Activated T-cell treated with anti-CD3 and anti-CD28 coated beads for 24 hours (primary cell): ENCODE results near the gene TBX3.

ENCODE experiments used
- DNase-seq: peaks from one replicate; pipeline ENCODE4 v3.0.0-alpha.2; 2020; ENCODE audit warnings: low read depth

Gene TBX3

DNA sequence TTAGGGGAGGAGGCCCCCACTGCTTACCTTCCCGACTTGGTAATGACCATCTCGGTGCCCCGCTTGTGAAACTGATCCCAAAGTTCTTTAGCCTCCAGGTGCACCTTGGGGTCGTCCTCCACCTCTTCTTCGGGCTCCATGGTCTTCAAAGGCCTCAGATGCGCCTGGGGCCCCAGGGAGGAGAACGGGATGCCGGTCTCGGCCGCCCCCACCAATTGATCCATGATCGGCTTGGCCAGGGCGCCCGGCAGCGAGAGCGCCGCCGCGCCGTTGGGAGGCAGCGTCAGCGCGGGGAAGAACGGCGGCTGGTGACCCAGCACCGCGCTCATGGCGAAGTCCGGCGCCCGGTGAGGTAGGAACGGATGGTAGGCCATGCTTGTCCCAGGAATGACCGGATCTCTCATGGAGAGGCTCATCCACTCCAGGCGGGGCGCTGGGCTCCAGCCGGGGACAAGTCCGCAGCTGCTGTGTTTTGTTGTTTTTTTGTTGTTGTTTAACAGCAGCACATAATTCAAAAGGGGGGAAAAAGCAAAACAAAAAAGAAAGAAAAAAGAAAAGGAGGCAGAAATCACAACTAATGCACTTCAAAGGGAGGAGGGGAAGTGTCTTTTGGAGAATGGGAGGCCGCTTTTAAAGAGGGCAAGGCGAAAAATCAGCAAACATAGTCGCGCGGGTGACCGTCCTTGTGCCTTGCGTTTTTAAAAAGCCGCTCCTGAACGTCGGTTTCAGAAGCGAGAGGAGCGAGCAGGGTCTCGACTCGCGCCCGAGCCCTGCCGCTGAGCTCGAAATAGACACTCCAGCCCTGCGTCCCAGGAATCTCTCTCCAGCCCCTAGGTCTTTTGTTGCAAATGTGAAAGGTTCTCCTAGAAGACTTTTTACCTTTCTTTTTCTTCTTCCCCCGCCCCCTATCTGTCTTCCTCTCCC lies 928 bp downstream of the TBX3 start:
- DNase-seq = no peak

DNA sequence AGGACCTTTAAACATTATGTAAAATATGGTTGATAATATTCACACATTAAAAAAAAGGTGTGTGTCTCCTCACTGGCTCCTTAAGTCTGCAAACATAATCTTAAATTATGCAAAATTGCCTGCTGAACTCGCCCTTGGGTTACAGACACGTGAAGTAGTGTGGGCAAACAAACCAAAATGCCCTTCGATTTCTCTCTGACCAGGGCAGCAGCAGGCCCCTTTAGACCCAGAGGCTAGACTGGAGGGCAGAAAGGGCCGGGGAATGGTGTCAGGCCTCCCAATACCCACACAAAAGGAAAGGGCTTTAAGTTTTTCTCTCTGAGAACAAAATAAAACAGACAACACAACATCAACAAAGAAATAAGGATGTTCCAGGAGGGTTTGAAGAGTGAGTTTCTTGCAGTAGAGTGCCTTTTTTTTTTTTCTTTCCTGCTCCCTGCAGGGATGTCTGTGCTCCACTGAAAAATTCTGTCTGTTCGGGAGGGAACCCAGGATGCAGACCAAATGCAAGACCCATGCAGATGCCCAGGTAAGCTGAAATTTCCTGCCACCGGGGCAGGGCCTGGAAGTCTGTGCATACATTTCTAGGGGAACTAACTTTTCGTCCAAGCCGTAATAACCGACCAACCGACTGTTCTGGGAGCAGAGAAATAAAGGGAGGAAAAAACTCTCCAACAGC lies 1.7 kb downstream of the TBX3 start:
- no peak for DNase-seq

DNA sequence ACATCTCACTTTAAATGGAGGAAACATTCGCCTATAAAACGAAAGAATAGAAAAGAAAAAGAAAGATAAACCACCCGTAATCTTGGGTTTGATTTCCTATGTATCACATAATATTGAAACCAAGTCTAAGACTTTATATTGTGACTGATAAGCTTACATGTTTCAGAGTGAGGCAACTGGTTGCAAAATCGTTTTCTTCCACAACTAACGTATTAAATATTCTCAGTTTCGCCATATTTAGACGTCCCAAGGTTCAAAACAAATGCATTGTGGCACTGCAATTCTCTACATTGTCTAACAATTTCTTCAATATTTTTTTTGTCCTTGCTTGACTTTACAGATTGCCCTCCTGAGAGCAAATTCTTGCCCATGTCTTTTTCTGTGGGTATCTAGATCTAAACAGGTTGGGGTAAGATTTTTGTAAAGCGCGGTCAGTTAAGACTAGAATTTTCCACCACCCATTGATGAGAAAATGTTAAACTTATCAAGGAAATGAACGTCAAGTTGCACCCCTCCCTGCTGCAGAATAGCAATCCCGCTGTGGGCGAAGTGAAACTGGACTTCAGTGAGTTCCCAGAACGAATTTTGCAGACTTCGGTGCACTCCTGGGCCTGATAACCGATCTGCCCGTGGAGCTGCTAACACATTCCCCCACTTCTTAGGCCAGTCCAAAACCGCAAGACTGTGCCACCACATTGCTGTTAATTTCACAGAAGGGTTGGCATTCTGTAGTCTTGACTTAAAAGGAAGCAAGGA lies 2.7 kb downstream of the TBX3 start:
- no peak for DNase-seq

DNA sequence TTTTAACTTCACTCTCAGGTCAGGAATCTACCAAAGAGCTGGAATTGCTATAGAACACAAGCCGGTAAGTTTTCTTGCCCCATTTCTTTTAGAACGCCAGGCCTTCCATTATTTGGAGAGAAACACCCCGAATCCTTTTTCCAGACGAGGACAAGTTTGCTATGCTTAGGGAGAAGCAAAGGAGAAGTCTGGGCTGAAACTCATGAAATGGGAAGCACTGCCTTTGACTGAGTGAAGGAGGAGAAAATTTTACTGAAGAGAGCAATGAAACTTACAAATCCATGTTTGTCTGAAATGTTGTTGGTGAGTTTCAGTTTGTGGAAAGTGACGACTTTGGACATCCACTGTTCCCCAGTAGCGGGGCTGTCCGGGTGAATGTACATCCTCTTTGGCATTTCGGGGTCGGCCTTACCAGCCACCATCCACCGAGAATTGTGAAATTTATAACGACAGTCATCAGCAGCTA lies 3.3 kb downstream of the TBX3 start:
- no peak for DNase-seq

DNA sequence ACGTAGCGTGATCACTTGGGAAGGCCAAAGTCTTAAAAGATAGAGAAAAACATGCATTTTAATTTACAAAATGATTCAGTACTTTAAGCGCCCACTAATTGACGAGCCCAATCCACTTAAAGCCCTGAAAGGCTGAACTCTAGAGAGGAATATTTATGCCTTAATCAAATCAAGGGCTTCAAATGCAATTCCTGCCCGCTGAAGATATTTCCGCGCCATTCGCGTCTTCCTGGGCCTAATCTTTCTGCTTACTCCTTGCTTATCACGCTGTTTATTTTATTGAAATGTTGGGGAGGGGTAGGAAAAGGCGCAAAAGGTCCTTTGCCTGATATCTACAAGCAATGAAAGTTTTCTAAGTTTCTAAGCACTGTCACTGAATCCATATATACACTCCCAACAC lies 4.0 kb downstream of the TBX3 start:
- no peak for DNase-seq

DNA sequence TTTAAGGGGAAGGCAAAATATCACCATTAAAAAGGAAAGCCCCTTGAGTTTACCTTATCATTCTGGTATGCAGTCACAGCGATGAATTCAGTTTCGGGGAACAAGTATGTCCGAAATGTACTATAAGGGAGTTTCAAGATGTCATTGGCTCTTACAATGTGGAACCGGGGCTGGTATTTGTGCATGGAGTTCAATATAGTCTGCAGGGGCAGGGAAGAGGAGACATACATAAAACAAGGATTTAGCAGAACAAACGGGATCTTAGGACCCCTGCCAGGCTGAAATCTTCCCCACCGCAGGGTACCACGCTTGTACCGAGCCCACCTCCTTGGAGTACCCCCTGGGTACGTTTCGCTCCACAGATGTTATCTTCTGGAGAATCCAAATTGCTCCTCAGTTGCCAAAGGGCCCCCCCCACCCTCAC lies 4.5 kb downstream of the TBX3 start:
- no peak for DNase-seq

DNA sequence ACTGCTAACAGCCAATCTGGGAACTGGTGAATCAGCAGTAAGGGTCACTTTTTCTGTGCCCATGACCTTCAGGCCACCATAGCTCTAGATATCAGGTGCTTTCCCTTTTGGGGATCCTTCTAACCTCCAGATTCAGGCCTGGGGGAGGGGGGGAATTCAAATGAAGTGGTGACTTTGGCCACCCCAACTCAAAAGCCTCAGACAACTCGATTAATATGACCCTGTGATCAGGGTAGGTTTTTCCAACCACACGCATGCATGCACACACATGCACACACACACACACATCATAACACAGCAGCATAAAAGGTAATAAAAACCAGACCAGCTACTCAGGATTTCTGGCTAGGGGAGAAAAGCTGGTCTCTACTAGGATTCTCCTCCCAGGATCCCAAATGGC lies 5.3 kb downstream of the TBX3 start:
- DNase-seq = no peak

DNA sequence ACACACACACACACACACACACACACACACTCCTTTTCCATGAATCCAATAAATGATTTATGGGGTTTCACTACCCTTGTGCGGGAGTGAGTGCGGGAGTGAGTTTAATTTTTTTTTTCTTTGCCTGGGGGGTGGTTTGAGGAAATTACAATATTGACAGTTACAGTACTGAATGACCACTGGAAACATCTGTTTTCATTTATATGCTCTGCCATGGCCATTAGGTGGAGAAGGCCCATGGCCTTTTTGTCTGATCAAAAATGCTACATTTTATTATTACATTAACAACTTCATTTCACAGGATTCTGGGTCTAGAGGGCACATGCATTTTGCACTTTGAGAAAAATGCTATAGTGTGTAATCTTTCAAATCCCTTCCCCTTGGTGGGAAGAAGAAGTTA lies 5.9 kb downstream of the TBX3 start:
- no peak for DNase-seq

DNA sequence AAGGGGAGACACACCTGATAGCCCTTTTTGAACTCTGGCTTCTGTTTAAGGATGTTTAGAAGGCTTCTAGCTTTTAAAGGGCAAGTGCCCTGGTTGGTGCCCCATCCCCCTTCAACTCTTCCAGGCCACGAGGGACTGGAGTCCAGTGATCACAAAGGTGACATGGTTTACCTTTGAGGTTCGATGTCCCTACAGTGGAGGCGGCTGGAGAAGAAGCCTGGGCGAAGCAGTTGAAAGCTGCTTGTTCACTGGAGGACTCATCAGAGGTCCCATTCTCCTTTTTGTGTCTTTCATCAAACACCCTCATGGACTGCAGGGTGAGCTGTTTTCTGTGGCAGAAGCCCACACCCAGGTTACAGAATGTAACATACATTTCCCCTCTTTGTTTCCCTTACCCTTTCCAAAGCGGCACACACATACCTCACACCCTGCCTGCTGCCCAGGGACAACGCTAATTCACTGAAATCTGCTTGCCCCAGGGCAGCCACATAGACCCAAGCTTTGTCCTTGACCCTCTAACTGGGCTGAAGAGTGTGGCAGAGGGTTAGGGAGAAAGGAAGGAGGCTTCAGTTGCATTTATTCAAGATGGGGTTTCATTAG lies 7.7 kb downstream of the TBX3 start:
- no peak for DNase-seq

DNA sequence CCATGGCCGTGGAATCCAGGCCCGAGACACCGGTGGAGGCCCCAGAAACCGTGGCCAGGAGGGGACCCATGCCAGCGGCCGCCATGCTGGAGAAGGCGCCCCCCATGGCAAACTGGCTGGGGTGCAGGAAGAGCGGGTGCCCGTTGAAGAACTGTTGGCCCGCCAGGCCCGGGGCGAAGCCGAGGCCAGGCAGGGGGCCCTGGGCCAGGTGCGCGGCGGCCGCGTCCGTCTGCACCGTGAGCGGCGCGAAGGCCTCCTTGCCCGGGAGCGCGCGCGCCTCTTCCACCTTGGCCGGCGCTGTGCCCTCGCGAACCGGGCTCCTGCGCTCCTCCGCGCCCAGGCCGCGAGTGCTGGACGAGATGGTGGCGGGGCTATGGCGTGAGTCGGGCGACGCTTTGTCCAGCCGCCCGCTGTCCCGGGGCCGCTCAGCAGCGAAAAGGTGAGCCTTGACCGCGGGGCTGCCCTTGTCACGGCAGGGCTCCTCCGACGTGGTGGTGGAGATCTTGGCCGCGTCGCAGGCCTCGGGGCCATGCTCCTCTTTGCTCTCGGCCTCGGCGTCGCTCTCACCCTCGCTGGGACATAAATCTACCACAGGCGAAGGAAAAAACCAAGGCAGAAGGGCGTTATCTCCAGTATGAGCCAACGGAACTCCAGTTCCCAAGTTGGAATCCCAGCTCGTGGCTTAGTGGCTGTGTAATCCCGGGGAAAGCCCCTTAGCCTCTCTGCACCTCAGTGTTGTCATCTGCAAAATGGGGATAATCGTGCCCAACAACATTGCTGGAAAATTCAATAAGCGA lies 9.5 kb downstream of the TBX3 start:
- no peak for DNase-seq

DNA sequence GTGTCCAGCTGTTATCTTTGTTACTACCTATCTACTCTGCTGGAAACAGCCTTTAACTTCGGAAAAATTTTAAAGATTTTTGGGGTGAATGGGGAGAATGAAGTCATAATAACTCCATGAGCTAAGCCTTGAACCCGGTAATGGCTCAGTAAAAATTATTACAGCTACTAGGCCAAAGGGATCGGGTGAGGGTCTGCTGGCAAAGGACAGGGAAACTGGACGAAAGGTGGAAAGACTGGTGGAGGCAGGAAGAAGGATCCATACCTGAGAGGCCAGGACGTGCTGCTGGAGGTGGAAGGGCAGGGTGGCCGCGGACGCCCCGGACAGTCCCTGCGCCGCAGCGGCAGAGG lies 10.1 kb downstream of the TBX3 start:
- no peak for DNase-seq

DNA sequence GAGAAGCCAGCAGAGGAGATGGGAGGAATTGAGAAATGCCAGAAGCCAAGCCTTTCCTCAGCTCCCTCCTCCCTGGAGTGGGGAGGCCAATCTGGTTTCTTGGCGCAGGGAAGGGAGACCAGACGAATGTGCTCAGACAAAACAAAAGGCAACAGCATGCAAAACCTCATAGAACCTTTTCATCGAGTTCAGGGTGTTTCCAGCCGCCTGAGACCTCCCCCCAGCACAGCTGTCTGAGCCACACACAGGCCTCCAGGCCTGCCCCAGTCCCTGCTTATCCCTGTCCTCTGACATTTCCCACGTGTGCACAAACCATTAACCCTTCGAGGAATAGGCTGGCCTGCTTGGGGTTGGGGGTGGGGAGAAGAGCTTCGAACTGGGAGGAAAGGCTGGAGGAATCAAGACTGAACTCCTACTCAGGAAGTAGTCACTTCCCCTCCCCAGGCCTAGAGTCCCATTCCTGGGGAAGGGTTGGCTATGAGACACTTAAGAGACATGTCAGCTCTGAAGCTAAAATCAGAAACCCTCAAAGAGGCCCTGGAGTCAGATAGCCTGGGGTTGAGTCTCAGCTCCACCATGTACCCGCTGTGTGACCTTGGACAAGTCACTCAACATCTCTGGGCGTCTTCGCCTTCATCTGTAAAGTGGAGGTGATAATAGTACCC lies 10.7 kb downstream of the TBX3 start:
- no peak for DNase-seq

DNA sequence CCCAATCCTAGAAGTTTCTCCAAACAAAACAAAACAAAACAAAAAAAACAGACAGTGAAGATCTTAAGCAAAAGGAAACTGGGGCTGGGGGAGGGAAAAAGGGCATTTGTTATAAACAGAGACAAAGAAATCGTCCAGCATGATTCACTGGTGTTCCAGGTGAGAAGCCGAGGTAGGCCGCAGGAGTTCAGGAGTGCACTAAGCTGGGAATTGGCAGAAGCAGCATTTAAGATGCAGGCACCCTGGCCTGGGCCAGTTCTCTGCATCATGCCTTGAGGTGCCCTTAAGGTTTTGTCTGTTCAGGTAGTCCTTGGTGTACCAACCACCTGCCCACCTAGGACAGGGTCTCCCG lies 11.2 kb downstream of the TBX3 start:
- no peak for DNase-seq

DNA sequence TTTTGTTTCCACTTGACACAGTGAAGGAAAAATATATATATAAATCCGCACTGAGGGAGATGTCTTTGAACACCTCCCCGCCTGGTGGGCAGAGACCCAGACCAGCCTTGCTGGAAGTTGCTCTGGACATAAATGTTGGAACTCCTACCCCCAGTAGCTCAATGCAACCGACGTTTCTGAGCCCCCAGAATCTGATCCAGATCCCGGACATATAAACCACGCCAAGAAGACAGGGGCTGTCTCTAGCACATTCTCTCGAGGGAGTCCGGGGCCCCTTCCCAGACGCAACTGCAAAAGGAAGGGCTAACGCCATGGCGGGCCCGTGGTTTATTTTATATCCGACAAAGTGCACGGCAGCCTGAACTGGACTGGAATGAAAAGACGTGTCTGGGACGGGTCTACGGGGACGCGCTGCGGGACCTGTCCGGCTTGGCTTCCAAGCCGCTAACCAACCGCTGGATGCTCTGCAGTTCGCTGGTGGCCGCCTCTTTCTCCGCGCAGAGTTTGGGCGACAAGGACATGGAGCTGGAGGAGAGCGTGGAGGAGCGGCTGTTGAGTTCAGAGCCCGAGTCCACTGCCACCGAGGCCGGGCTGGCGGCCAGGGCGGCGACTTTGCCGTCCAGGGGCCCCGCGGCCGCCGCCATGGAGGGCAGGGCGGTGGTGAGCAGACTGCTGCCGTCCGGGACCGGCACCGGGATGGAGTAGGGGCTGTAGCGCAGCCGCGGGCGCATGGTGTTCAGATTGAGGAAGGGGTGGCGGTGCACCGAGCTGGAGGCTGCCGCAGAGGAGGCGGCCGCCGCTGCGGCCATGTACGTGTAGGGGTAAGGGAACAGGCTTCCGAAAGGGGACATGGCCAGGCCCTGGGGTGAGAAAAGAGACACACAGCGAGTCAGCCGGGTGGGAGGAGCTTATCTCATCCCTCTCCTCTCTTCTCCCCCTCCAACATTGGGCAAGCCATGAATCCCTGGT lies 12.2 kb downstream of the TBX3 start:
- no peak for DNase-seq

DNA sequence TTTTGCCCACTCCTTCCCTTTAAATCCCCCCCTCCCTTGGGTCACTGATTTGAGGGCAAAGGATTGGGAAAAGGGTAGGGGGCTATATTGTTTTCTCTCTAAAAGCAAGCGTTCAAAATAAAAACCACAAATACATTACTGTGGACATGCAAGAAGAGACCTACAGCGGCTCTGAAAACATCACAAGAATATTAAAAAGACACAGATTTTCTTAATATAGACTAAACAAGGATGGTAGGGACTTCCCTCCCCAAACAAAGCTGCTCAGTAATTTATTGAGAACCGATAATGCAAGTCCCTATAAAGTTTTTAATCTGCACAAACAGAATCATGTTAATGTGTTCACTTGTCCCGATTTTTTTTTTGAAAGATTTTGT lies 12.9 kb downstream of the TBX3 start:
- no peak for DNase-seq

DNA sequence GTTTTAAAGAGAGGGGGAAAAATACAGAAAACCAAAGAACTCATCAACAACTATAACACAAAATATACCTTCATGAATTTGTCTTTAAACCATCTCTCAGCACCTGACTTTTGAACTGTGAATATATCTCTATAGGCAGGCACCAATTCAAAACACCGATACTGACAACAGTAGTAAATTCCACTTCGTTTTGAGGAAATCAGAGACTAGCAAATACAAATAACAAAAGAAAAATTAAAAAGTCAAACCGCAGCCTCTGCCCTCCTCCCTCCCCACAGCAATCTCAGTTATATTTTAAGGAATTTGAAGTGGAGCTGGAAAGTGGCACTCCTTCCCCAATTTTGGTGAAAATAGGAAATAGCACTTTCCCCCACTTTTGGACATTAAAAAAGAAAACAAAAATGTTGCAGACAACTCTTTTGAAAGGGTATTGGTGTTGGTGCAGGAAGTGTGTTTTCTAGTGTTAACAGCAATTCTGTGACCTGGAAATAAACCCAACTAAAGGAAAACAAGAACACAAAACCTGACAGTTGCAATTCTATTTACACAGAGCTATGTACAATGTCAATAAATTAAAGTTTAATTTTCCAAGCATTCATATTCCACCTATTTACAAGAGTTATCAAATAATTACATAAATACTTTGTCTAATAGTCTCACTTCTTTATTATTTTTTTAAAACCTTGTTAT lies 13.5 kb downstream of the TBX3 start:
- DNase-seq = no peak

DNA sequence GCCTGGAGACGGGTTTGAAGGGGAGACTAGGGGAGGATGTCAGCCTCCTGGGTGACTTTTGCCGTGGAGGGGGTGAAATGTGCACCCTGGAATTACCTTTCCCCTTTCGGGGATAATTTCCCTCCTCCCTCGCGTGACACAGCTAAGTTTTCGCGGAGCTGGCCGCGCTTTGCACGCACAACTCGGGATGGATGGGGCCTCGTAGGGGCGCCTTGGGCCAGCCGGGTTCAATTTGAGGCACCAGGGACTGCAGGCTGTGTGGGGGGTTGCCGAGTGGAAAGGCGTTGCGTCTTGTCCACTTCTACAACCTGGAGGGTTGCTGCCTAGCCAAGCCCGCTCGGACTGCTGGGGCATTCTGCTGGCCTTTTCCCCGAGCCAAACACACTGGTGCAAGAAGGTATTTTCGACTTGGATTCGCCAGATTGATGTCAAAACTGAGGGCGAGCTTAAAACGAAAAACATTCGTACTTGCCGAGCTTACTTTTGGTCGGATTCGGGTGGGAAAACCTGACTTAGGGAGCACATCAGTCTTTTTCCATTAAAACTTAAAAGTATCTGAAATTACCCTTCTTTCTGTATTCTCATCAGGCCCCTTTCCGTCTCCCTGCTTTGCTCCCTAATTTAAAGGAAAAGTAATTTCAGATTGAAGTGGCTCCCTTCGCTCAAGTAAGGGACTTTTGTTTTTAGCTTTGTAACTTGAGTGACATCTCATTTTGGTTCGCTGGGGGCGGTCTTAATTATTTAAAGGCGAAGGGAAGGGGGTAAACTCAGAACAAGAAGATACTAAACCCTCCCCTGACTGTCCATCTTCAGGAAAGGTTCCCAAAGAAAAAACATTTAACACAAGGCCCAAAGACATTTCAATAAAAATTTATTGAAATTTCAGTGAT lies 14.3 kb downstream of the TBX3 start:
- no peak for DNase-seq

DNA sequence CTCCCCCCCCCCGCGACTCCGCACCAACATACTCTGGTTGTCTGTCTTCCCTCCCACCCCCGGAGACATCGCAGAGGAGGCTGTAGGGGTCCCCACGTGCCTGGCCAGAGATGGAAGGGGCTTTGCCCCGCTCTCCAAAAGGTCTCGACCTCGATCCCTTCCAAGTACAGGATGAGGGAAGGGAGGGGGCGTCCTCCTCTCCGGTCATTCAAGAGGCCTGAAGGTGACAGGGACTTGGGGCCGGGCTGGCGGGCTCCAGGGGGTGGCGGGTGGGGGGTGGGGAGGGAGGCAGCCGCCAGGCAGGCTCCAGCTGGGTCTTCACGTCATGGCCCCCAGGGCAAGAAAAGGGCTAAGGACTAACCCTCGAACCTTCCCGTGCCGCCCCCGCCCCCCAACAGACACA lies 15.1 kb downstream of the TBX3 start:
- DNase-seq = no peak
